PC-9 (cell line): ENCODE measurements around the gene MAGEC2.

ENCODE experiments used
- CTCF ChIP-seq: fragments of 200-600 bp; sonication (generic); conservative IDR thresholded peaks from 2 replicates; pipeline ENCODE4 v1.6.1; 2017; ENCODE audit warnings: mixed run types, antibody characterized with exemption, mild to moderate bottlenecking, moderate library complexity
- EZH2 ChIP-seq: fragments of 200-600 bp; sonication (generic); IDR thresholded peaks from 2 replicates; pipeline ENCODE4 v1.8.0; 2017; ENCODE audit warnings: antibody characterized with exemption, low read depth

DNA sequence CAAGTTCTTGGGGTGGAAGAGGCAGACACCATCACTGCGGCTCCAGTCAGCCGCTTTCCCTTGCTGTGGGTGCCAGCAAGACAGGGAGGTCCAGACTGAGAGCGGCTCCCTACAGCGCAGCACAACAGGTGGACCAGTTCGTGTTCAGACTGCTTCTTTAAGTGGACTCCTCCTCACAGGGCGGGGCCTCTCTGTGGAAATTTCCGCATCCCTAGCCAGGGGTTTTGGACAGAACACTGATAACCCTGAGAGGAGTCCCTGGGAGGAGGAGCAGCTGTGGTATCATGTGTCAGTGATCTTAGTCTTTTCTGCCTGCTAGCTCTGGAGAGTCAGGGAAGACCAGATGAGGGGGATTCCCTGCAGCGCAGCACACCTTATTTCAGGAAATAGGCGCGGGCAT, 48.5 kb downstream of the MAGEC2 start:
- TF ChIP-seq CTCF (no peak), EZH2 (no peak)
